ENCODE data around the gene CCDC71. TPM values are rescaled to one million over a fixed set of nuclear protein-coding genes. Genes with fewer than 3 reads are reported as not detected.
A peak's percentile ranks its signal among the peaks of the same experiment; 100 is the strongest.

The CCDC71 gene
- total and polyA plus RNA-seq, 2 of the 13 experiments (the other 11 are each of a cell fraction or from before 2014, with no cell fraction given), result 9.7 to 14.3 TPM

GRCh38 chr3:49120438-49121131 lies 45.5 kb downstream of the CCDC71 start, which contains the start of gene USP19 (continued):
- TF ChIP-seq ZFY (CRISPR knock-in tag; IDR thresholded peaks at IDR 0.05), result peak; percentile 96
- TF ChIP-seq ZNF850 (CRISPR knock-in tag; conservative IDR thresholded peaks at IDR 0.05), result no peak
- TF ChIP-seq SP2 (CRISPR knock-in tag; IDR thresholded peaks at IDR 0.05), result peak; percentile 77
- 0 out of 2 replicates have a peak, but pooled peaks have one; percentile 61 for TF ChIP-seq TMF1 (CRISPR knock-in tag; IDR thresholded peaks at IDR 0.05; ENCODE audit: low read depth)
- TF ChIP-seq MIER2 (CRISPR knock-in tag; IDR thresholded peaks at IDR 0.05), result 0 out of 2 replicates have a peak, but pooled peaks have one; percentile 30
- TF ChIP-seq, protein P1, sequence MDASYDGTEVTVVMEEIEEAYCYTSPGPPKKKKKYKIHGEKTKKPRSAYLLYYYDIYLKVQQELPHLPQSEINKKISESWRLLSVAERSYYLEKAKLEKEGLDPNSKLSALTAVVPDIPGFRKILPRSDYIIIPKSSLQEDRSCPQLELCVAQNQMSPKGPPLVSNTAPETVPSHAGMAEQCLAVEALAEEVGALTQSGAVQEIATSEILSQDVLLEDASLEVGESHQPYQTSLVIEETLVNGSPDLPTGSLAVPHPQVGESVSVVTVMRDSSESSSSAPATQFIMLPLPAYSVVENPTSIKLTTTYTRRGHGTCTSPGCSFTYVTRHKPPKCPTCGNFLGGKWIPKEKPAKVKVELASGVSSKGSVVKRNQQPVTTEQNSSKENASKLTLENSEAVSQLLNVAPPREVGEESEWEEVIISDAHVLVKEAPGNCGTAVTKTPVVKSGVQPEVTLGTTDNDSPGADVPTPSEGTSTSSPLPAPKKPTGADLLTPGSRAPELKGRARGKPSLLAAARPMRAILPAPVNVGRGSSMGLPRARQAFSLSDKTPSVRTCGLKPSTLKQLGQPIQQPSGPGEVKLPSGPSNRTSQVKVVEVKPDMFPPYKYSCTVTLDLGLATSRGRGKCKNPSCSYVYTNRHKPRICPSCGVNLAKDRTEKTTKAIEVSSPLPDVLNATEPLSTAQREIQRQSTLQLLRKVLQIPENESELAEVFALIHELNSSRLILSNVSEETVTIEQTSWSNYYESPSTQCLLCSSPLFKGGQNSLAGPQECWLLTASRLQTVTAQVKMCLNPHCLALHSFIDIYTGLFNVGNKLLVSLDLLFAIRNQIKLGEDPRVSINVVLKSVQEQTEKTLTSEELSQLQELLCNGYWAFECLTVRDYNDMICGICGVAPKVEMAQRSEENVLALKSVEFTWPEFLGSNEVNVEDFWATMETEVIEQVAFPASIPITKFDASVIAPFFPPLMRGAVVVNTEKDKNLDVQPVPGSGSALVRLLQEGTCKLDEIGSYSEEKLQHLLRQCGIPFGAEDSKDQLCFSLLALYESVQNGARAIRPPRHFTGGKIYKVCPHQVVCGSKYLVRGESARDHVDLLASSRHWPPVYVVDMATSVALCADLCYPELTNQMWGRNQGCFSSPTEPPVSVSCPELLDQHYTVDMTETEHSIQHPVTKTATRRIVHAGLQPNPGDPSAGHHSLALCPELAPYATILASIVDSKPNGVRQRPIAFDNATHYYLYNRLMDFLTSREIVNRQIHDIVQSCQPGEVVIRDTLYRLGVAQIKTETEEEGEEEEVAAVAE (CRISPR knock-in tag; IDR thresholded peaks at IDR 0.05; ENCODE audit: borderline replicate concordance), result peak; percentile 26; the same call in 1 of the 2 replicates
- TF ChIP-seq MBNL3 (CRISPR knock-in tag; conservative IDR thresholded peaks at IDR 0.05), result no peak
- no peak for TF ChIP-seq ZNF496 (CRISPR knock-in tag; IDR thresholded peaks at IDR 0.05; ENCODE audit: insufficient replicate concordance)
- TF ChIP-seq ZSCAN22 (CRISPR knock-in tag; IDR thresholded peaks at IDR 0.05), result no peak
- TF ChIP-seq, protein P2, sequence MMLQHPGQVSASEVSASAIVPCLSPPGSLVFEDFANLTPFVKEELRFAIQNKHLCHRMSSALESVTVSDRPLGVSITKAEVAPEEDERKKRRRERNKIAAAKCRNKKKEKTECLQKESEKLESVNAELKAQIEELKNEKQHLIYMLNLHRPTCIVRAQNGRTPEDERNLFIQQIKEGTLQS (CRISPR knock-in tag; IDR thresholded peaks at IDR 0.05), result peak; percentile 47
- peak; percentile 73 for TF ChIP-seq ZBTB42 (CRISPR knock-in tag; IDR thresholded peaks at IDR 0.05)
- TF ChIP-seq ZNF350 (CRISPR knock-in tag; IDR thresholded peaks at IDR 0.05; ENCODE audit: borderline replicate concordance, low read depth), result no peak
- peak; percentile 72; the same call in 1 of the 2 replicates for TF ChIP-seq NR0B2 (CRISPR knock-in tag; IDR thresholded peaks at IDR 0.05)
- peak; percentile 28; the same call in 1 of the 2 replicates for TF ChIP-seq CBX5 (CRISPR knock-in tag; IDR thresholded peaks at IDR 0.05; ENCODE audit: borderline replicate concordance)
- no peak for TF ChIP-seq ZNF558 (CRISPR knock-in tag; IDR thresholded peaks at IDR 0.05; ENCODE audit: borderline replicate concordance)
- TF ChIP-seq ZEB1 (IDR thresholded peaks at IDR 0.05; ENCODE audit: insufficient replicate concordance, low read depth), result no peak
- TF ChIP-seq, protein P3, sequence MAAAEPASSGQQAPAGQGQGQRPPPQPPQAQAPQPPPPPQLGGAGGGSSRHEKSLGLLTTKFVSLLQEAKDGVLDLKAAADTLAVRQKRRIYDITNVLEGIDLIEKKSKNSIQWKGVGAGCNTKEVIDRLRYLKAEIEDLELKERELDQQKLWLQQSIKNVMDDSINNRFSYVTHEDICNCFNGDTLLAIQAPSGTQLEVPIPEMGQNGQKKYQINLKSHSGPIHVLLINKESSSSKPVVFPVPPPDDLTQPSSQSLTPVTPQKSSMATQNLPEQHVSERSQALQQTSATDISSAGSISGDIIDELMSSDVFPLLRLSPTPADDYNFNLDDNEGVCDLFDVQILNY (CRISPR knock-in tag; conservative IDR thresholded peaks at IDR 0.05), result no peak
- no peak for TF ChIP-seq MYNN (CRISPR knock-in tag; IDR thresholded peaks at IDR 0.05; ENCODE audit: low read depth)

Measured in HepG2 (cell line).